GM19467 (cell line): ENCODE measurements around the gene KITLG.
"Not testable (repeated sequence)": the region's sequence is repeated elsewhere in the genome, so short reads cannot be mapped to it uniquely, and the experiment has no call there.

Source experiments
- ATAC-seq: cut with Tn5 transposase; IDR thresholded peaks from one replicate; pipeline ENCODE4 v1.9.1; 2021; ENCODE audit warnings: mild to moderate bottlenecking, moderate library complexity; ENCODE audit not compliant: unreplicated experiment

Gene KITLG

DNA sequence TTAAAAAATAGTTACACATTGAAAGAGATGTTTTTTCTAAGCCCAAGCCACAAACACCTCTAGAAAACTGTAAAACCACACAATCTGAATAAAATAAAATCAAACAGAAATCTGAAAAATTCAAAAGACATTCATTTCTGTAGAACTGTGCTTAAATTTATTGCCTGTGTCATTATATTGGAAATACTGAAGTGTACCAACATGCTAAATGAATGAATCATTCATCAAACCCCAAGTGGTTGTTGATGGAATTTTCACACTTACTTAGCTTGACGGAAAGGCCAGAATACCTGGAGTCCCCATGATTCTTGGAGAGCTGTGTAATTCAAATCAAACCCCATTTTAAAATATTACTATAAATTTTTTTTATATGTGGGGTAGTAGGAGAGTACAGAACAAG lies 2.7 kb downstream of the KITLG start:
- no peak for ATAC-seq

DNA sequence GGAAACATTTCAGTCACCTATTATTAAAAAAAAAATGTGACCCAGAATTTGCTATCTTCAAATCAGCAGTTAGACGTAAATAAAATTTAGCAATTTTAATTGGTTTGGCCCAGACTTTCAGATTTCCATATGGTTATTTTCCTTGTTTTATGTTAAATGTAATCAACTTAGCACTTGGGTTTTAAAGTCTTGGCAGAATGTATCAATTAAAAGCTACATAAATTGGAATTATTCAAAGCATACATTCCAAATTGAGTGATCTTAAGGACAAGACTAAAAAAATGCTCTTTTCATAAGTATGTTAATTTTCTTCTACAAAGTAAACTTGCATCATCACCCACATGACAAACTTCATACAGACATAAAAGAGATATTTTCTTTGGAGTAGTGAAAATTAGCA lies 3.4 kb downstream of the KITLG start:
- no peak for ATAC-seq

DNA sequence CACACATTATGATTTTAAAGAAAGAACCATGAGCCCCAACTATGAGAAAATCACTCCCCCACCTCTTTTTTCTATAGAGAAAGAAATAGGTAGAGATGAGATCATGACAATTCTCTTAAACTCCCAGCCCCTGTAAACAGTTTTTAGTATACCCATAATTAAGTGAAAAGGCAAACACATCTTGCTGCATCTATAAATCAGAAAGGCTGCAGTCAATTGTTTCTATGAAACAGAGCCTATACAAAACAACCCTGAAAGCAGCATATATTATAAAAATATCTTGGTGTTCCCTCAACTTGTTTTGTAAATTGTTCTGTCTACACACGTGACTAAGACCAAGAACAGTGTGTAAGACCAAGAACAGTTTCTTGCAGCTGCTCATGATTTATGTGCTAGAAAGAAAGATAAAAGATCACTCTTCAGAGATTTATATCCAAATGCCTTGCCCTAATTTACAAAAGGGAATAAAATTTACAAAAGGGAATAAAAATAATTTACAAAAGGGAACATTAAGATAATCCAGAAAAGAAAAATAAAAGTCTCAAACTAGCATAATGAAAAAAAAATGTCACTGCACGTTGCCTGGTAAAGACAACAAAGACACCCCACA lies 4.8 kb downstream of the KITLG start:
- no peak for ATAC-seq

GRCh38 chr12:88574278-88574677 lies 6.0 kb downstream of the KITLG start:
- ATAC-seq = no peak

GRCh38 chr12:88573583-88573982 lies 6.7 kb downstream of the KITLG start:
- no peak for ATAC-seq

- no peak for ATAC-seq
Observed at GRCh38 chr12:88572781-88573549, 7.3 kb downstream of the KITLG start.

DNA sequence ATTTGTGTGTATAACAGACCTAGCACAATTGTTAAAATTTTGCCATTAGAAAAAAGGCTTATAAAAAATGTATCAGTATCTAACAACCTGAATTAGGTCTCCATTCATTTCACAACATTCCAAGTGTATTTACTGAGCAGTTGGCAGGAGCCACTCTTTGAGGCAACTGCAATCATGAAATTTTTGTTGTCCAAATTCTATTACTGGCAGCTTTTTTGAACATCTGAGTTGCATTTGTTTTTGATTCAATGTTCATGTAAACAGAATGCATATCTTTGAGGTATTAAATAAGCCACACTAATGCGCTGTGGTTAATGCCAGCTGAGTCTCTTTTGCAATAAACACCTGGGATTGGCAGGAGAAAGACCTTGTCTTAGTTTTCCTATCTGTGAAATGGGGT lies 8.7 kb downstream of the KITLG start:
- no peak for ATAC-seq

GRCh38 chr12:88570103-88570502 lies 10.2 kb downstream of the KITLG start:
- no peak for ATAC-seq

GRCh38 chr12:88566430-88566829 lies 13.8 kb downstream of the KITLG start:
- ATAC-seq = no peak

- ATAC-seq = no peak
Observed at GRCh38 chr12:88562846-88563582, 17.3 kb downstream of the KITLG start.

DNA sequence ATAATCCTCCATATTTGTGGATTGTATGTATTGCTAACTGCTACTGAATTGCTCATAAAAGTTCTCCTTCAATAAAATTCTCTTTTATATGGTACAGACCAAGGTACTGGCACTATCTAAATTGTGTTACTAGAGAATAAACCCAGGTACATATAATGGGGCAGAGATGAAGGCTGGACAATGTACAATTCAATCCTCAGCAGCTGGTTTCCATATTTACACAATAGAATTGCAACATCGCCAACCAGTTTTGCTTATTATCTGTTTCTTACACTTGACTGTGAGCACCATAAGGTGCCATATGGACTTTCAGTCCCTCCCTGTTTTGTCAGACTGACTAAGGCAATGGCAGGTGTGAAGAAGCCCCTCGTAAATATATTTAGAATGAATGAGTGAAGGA lies 18.1 kb downstream of the KITLG start:
- ATAC-seq = no peak

- ATAC-seq = no peak
Observed at GRCh38 chr12:88559772-88560171, 20.5 kb downstream of the KITLG start.

DNA sequence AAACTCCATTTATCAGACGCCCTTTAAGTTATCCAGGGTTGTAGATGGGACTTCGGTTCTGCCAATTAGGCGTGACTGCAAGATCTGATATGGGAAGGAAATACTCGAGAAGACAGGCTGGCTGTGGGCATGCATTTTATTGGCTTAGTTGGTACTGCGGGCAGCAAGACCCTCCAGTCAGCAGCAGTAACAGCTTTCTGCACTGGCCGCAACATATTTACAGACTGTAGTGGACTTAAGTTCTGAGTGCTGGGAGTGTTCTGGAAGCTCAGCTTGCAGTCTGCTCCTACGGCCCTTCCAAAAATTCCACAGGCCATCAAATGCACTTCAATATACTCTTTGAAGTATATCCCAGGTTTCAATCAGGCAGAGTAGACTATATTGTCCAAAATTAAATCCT lies 21.1 kb downstream of the KITLG start:
- no peak for ATAC-seq

- ATAC-seq = no peak
Observed at GRCh38 chr12:88558340-88558867, 21.9 kb downstream of the KITLG start.

- ATAC-seq = no peak
Observed at GRCh38 chr12:88556213-88556774, 24.0 kb downstream of the KITLG start.

DNA sequence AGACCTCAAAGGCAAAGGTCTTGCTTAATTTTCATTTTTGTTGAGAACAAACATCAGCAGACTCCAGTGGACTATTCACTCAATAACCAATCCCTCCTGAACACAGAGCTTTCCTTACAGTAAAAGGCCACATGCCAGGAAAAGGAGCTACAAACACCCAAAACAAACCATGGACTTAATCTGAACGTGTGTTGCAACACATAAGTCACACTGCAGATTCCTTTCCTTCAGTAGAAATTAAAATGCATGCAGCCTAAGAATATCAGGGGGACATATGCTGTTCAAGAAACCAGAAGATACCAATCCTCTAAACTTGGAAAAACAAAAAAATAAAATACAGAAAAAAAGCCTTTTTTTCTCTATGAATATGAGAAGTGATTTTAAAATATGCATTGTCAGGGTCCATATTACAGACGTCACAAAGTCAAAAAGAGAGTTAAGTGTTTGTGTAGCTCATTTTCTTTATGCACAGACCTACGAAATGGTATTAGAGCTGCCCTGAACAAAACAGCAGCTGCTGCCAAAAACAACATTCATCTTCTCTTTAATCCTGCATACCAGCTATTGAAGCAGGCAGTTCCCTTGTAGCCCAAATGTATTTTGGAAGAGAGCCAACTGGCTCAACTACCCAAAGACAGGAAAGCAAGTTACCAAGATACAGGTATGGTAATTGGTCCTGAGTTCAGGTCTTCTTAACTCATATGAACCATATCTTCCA lies 26.2 kb downstream of the KITLG start:
- ATAC-seq = no peak

- no peak for ATAC-seq
Observed at GRCh38 chr12:88552610-88553079, 27.6 kb downstream of the KITLG start.

DNA sequence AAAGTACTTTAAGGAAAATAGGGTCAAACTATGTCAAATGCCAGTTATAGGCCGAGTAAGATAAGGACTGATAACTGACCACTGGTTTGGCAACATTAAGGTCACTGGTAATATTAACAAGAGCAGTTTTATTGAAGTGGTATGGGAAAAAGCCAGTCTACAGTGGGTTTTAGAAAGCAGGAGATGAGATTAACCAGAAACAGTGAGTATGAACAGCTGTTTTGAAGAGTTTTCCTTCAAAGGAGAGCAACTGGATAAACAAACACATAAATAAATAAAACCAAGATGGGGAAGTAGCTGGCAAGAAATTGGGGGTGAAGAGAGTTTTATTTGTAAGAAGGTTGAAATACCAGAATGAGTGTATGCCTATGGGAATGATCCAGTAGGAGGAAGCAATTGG lies 30.3 kb downstream of the KITLG start:
- no peak for ATAC-seq

DNA sequence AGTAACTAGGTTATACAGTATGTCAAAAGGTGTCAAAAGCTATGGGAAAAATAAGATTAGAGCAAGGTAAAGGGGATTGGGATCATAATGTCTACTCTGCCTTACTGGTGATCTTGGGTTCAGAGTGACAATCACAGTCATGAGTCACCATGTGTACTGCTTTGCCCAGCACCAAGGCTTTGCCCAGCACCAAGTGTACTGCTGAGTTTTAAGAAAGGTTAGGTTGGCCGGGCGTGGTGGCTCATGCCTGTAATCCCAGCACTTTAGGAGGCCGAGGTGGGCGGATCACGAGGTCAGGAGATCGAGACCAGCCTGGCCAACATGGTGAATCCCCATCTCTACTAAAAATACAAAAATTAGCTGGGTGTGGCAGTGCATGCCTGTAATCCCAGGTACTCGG lies 32.3 kb downstream of the KITLG start:
- not testable (repeated sequence) for ATAC-seq

DNA sequence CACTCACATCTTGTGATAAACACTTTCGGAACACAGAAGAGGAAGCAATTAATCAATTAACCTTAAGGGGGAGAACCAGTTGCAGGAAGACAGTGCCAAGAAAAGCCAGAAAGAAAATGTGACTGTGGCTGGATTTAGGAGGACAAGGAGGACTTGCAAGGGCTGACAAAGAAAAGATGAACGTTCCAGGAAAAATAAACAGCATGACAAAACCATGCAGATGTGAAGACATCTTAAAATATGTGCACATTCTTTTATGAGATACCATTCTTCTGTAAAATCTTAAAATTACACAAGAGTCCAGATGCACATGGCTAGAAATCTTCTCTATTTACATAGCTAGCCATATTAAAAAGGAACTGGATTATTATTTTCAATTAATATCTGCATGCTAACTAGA lies 33.4 kb downstream of the KITLG start:
- no peak for ATAC-seq

- no peak for ATAC-seq
Observed at GRCh38 chr12:88546226-88546625, 34.0 kb downstream of the KITLG start.
